ENCODE measurements around the gene ETHE1.
A peak's percentile ranks its signal among the peaks of the same experiment; 100 is the strongest.

Gene ETHE1

DNA sequence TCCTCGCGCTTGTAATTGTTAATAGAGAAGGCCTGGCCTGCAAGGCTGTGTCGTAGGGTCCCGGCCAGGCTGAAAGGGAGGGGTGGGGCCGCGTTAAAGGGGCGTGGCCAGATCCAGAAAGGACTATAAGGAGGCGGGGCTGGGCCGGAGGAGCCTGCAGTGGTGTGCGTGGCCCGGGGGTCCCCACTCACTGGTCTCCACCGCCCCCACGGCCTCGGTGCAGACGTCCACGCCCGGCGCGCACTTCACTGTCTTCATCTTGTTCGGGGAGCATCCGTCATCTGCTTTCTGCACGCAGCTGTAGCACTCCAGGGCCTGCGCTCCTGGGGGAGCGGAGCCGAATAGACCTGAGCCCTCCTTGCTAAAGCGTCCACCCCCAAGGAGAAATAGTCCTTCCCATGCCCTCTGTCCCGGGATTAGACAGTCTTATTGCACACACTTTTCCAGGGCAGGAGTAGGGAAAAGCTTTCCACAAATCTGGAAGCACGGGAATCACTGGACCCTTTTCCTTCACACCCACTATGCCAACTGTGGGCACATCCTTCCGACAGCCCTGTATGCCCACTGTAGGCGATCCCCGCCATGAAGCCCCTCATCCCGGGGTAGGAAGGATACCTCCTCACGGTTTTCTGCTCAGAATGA lies 62.7 kb downstream of the ETHE1 start:
- DNase-seq (ENCODE audit: low read depth) = peak; percentile 59

DNA sequence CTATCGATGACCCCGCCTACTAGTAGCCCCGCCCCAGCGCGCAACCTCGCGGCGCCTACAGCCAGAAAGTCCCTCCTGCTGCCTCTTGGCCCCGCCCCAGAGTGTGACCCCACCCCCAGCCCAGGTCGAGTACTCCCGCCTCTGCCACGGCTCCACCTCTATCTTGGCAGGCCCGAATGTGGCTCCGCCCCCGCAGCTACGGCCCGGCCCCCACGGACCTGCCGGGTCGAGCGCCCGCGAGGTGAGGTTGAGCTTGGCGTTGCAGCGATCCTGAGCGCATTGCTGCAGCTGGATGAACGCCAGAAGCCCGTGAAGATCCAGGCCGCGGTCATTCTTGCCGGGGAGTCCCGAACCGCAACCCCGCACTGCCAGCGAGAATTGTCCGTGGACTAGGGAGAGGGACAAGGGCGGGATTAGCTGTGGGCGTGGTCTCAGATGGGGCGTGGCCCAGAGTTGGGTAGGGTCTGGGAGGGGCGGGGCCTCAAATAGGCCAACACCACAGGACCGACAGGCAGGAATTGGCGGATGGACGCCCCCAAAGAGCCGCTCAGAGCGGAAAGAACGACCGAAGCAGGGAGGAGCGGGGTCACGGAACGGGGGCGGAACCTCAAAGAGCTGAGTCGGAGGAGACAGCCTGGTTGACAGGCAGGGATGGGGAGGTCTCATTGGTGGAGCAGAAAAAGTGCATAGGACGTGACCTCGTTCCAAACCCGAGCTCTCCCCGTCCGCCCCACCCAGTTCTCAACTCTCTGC lies 63.4 kb downstream of the ETHE1 start:
- DNase-seq (ENCODE audit: low read depth) = peak; percentile 100

DNA sequence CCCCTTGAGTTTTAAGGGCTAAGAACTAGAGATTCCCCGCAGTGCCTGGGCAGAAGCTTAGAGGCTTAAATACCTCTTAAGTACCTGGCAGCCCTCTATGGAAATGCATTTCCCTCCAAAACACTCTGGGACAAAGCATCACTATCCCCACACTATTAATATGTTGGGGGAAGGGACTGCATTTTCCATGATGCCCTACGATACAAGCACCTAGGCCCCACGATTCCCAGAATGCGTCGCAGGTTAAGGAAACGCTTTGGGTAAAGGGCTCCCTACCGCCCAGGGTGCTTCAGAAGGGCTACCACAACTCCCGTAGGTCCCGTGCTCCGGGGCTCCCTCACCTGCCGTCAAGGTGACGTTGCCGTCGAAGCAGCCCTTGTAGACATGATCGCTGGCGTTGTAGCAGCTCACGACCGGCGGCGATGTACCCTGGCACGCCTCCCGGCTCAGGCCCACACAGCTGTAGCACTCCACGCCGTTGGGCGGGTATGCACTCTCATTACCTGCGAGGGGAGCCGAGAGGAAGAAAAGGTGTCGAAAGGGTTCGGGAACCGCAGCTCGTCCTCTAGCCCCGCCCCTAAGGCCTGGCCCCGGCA lies 64.1 kb downstream of the ETHE1 start:
- DNase-seq (ENCODE audit: low read depth) = no peak

DNA sequence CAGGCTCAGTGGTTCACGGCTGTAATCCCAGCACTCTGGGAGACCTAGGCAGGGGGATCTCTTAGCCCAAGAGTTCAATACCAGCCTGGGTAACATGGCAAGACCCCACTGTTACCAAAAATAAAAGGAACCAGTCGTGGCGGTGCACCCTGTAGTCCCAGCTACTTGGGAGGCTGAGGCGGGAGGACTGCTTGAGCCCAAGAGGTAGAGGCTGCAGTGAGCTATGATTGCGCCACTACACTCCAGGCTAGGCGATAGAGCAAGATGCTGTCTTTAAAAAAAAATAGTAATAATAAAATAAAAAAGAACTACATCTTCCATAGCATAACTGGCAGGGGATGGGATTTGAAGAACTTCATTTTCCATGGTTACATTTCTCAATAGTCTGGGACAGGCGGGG lies 64.6 kb downstream of the ETHE1 start:
- no peak for DNase-seq (ENCODE audit: low read depth)

DNA sequence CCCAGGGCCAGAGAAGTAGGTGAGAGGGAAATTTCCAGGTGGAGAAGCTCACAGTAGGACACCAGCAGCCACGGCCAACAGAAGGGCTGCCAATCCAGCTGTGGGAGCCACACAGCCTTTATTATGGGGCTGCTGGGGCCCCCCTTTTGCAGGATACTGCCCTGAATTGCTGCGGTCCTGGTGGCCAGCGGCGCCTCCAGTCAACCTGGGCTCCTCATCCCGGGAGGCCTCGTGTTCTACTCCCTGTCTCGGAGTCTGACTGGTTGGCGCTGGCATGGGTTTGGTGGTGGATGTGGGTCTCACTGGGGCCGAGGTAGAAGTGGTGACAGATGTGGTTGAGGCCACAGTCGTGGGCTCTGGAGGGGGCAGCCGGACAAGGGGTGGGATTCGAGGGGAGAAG lies 65.7 kb downstream of the ETHE1 start:
- DNase-seq (ENCODE audit: low read depth) = no peak

DNA sequence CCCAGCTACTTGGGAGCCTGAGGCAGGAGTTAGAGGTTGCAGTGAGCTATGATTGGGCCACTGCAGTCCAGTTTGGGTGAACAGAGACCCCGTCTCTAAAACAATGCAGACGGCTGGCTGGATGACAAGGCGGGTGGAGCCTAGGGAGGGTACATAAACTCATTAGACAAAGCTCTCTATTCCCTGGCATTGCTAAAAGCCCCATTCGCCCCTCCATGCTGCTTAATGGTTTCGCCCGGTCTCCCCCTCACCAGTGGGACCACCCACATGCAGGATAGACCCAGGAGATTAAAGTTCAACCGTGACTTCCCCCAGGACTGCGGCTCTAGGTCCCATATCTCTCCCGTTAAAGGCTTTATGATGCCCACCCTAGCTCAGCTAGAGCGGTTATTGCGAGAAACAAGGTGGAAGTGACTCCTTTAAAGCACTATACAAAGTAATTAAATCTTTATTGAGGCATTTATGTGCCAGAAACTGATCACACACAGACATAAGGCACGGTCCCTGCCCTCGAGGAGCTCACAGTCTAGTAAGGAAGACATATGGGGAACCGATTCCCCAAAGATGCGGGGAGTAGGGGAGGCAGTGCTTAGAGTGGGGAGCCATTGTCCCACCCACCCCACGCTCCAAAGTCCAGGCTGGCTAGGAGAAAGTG lies 66.5 kb downstream of the ETHE1 start:
- DNase-seq (ENCODE audit: low read depth) = no peak

DNA sequence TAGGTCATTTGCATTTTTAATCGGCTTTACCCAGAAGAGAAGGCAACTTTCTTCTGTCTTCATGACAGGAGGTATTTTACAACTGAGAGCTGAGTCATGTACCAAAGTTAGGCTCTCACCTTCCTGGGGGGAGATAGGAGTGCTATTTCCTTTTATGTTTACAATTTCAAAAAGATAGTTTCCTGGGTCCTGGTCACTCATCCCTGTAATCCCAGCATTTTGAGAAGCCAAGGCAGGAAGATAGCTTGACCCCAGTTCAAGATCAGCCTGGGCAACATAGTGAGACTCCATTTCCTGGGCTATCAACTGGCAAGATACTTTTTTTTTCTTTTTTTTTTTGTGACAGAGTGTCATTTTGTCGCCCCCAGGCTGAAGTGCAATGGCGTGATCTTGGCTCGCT lies 69.2 kb downstream of the ETHE1 start:
- DNase-seq (ENCODE audit: low read depth) = no peak

Data from activated T-helper 9 cell treated with anti-CD3 and anti-CD28 coated beads, Interleukin-2, amount 50 U/mL, for 16 hours (primary cell).